COLO668 (cell line): ENCODE measurements around the gene GPR37L1.
"Not testable (repeated sequence)": the region's sequence is repeated elsewhere in the genome, so short reads cannot be mapped to it uniquely, and the experiment has no call there.

Experiments used
- DNase-seq: peaks from one replicate; lab custom pipeline; 2025; ENCODE audit not compliant: unreplicated experiment; lab: John Stamatoyannopoulos, UW

The GPR37L1 gene

GRCh38 chr1:202107801-202108731 lies 14.7 kb upstream of the GPR37L1 start:
- DNase-seq, result peak; percentile 55

- DNase-seq, result no peak
Measured at GRCh38 chr1:202110977-202111376, 11.7 kb upstream of the GPR37L1 start.

- DNase-seq, result not testable (repeated sequence)
Measured at GRCh38 chr1:202111589-202111988, 11.1 kb upstream of the GPR37L1 start.

- DNase-seq, result peak; percentile 51
Measured at GRCh38 chr1:202112859-202113689, 9.6 kb upstream of the GPR37L1 start.

- DNase-seq, result peak; percentile 51
Measured at GRCh38 chr1:202113690-202114300, 8.9 kb upstream of the GPR37L1 start.

- no peak for DNase-seq
Measured at GRCh38 chr1:202116287-202116686, 6.4 kb upstream of the GPR37L1 start.

GRCh38 chr1:202117898-202118371 lies 4.8 kb upstream of the GPR37L1 start:
- no peak for DNase-seq

- DNase-seq, result no peak
Measured at GRCh38 chr1:202121006-202121405, 1.7 kb upstream of the GPR37L1 start.

- DNase-seq, result no peak
Measured at GRCh38 chr1:202123336-202123813, 658 bp downstream of the GPR37L1 start.

- no peak for DNase-seq
Measured at GRCh38 chr1:202124142-202124541, 1.4 kb downstream of the GPR37L1 start.

- DNase-seq, result no peak
Measured at GRCh38 chr1:202125611-202126010, 2.9 kb downstream of the GPR37L1 start.

GRCh38 chr1:202126426-202126825 lies 3.7 kb downstream of the GPR37L1 start:
- DNase-seq, result no peak

- no peak for DNase-seq
Measured at GRCh38 chr1:202127061-202127460, 4.3 kb downstream of the GPR37L1 start.

GRCh38 chr1:202127836-202128622 lies 5.3 kb downstream of the GPR37L1 start:
- DNase-seq, result no peak

- no peak for DNase-seq
Measured at GRCh38 chr1:202129453-202130296, 7.0 kb downstream of the GPR37L1 start.

GRCh38 chr1:202130297-202130721 lies 7.6 kb downstream of the GPR37L1 start:
- DNase-seq, result peak; percentile 26

GRCh38 chr1:202130816-202131522 lies 8.3 kb downstream of the GPR37L1 start:
- DNase-seq, result no peak

GRCh38 chr1:202131956-202132821 lies 9.5 kb downstream of the GPR37L1 start:
- DNase-seq, result no peak
